Caki2 (cell line): ENCODE data around the gene DNAL1. TPM values are rescaled to one million over a fixed set of nuclear protein-coding genes. Genes with fewer than 3 reads are reported as not detected.

Experiments
- DNase-seq: peaks from one replicate; pipeline ENCODE4 v3.0.0-alpha.2; 2015; ENCODE audit warnings: low read depth
- in situ Hi-C: cut with HindIII; loops from 2 replicates; pipeline ENCODE4 v1.10.0; 2016; ENCODE audit warnings: low sequenced_read_pairs, low pct_unique_long_range_greater_than_20kb, mixed read lengths
- total RNA-seq: library from RNA; depleted of rRNA; stranded (reverse); fragments of >200 nt; shearing (Covaris generic); gene quantifications from 2 replicates; pipeline ENCODE4 v1.2.3, GENCODE V29; 2014; ENCODE audit warnings: low replicate concordance; rRNA removed

The DNAL1 gene
- 3.7 and 18.8 TPM in 2 replicates for total RNA-seq

GRCh38 chr14:73644531-73645247 lies at the start of gene DNAL1:
DNAL1 (plus strand) TSS chr14:73644986; CDS start chr14:73645040, 54 bp downstream.
- peak; percentile 84 for DNase-seq
- in situ Hi-C loops, result no loop called here

DNA sequence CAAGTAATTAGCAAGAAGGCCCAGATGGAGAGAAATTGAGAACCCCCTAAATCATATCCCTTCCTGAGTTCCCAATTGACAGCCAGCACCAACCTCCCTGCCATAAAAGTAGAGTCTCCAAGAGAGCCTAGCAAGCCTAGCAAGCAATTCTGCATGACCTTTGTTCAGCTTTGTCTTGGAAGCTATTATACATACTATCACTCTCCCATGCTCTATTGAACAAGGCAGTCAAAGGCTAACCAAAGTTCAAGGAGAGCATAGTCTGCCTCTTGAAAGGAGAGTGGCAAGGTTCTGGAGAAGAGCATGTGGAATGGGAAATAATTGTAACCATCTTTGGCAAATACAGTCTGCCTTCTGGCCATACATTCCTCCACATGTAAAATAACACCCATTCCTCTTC lies 45.3 kb upstream of the DNAL1 start:
- in situ Hi-C loops, result no loop called here
- DNase-seq, result no peak

- DNase-seq, result no peak
- in situ Hi-C loops, result no loop called here
Observed at GRCh38 chr14:73602994-73603393, 41.8 kb upstream of the DNAL1 start.

- in situ Hi-C loops, result no loop called here
- no peak for DNase-seq
Observed at GRCh38 chr14:73606271-73606670, 38.5 kb upstream of the DNAL1 start.

DNA sequence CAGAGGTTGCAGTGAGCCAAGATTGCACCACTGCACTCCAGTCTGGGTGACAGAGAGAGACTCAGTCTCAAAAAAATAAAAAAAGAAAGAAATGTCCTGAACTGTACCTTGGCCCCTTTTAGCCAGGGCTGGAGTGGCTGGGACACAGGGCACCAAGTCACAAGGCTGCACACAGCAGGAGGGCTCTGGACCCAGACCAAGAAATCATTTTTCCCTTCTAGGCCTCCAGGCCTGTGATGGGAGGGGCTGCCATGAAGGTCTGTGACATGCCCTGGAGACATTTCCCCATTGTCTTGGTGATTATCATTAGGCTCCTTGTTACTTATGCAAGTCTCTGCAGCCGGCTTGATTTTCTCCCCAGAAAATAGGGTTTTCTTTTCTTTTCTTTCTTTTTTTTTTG lies 37.5 kb upstream of the DNAL1 start:
- DNase-seq, result no peak
- in situ Hi-C loops, result no loop called here

DNA sequence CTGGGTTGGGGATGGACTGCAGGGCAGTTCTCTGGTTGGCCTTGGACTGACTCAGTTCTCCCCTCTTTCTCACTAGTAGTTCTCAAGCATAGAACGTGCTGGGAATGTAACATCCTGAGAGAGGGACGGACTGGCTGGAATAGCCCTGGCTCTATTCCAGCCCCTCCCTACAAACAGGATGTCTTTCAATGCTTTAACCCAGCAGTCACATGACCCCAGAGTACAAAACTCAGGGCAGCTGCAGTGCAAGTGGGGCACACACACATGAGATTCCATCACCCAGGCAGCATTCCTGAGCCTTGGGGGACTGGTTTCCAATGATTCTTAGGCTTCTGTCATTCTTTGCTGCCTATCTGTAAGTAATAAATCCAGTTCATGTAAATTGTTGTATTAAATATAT lies 34.1 kb upstream of the DNAL1 start:
- no peak for DNase-seq
- in situ Hi-C loops, result no loop called here

GRCh38 chr14:73612339-73613045 lies 32.3 kb upstream of the DNAL1 start, which contains the start of gene ACOT6:
ACOT6 (plus strand) TSS chr14:73612517; CDS start chr14:73612572, 55 bp downstream.
- in situ Hi-C loops, result no loop called here

DNA sequence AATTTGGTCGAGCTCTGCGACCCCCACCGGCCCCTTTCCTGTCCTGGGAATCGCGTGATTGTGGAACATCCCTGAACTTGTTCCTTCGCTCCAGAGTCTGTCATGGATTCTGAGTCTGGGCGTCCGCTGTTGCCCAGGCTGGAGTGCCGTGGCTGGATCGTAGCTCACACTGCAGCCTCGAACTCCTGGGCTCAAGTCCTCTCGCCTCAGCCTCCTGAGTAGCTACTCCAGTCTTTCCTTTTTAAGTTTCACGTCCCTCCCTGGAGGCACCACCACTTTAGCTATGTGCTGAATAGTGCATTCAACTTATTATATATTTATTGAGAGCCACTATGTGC lies 31.8 kb upstream of the DNAL1 start:
- DNase-seq, result no peak
- in situ Hi-C loops, result no loop called here

More at GRCh38 chr14:73612339-73613045, 32.3 kb upstream of the DNAL1 start, which contains the start of gene ACOT6:
- DNase-seq, result peak; percentile 76

DNA sequence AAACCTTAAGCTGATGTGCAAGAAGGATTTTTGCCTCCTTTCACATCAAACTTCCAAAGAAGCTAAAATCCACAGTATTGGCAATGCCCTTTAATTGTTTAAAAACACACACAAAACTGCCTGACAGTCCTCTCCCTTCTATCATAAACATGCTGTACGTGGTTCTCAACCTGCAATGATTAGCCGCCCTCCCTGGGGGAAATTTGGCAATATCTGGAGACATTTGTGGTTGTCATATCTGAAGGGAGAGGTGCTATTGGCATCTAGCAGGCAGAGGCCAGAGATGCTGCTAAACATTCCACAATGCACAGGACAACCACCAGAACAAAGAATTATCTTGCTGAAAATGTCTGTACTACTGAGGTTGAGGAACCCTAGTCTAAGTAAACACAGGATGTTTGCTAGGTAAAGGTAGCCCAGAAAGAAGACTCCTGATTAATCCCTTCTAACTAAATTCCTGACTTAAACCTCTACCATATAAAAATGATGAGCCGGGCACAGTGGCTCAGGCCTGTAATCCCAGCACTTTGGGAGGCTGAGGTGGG lies 31.3 kb upstream of the DNAL1 start:
- in situ Hi-C loops, result no loop called here
- DNase-seq, result no peak

DNA sequence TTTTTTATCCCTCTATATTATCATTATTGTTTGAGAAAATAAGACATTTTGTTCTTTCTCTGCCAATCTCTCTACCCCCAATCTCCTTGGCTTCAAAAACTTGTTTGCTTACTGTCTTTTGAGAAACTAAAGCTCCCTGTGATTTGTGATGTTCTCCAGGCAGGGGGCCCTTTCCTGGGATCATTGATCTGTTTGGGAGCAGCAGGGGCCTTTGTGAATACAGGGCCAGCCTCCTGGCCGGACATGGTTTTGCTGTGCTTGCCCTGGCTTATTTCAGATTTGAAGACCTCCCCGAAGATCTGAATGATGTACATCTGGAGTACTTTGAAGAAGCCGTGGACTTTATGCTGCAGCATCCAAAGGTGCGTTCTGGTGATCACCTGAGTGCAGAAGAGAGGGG lies 28.0 kb upstream of the DNAL1 start:
- in situ Hi-C loops, result no loop called here
- no peak for DNase-seq

DNA sequence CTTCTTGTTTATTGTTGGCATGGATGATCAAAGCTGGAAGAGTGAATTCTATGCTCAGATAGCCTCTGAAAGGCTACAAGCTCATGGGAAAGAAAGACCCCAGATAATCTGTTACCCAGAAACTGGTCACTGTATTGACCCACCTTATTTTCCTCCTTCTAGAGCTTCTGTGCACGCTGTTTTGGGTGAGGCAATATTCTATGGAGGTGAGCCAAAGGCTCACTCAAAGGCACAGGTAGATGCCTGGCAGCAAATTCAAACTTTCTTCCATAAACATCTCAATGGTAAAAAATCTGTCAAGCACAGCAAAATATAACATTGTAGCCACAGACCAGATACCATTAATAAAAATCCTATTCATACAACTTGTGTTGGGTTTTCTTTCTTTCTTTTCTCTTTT lies 25.3 kb upstream of the DNAL1 start:
- in situ Hi-C loops, result no loop called here

DNA sequence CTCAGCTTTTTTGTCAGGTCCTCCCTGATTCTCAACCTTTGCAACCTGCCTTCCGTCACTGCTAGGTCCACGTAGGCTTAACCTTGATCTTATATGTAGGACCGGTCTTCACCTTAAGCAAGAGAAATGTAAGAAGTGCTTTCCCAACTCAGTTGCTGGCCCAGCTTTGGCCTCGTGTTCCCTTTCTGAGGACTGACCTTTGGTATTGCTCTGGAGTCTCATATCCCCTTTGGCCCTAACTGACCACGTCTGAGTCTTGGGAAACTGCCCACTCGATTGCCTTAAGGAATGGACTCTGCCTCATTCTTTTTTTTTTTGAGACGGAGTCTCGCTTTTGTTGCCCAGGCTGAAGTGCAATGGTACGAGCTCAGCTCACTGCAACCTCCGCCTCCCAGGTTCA lies 24.5 kb upstream of the DNAL1 start:
- DNase-seq, result no peak
- in situ Hi-C loops, result no loop called here

More for the DNA sequence above, 25.3 kb upstream of the DNAL1 start:
- no peak for DNase-seq

GRCh38 chr14:73623504-73624054 lies 21.2 kb upstream of the DNAL1 start:
- no peak for DNase-seq
- in situ Hi-C loops, result no loop called here

DNA sequence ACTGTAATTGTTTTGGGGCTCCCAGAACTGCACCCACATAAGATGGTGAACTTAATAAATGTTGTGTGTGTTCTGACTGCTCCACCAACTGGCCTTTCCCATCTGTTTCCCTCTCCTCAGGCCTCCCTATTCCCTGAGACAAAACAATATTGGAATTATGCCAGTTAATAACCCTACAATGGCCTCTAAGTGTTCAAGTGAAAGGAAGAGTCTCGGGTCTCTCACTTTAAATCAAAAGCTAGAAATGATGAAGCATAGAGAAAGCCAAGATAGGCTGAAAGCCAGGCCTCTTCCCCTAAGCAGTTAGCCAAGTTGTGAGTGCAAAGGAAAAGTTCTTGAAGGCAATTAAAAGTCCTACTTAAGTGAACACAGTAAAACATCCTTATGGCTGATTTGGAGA lies 19.1 kb upstream of the DNAL1 start:
- in situ Hi-C loops, result no loop called here
- DNase-seq, result no peak

DNA sequence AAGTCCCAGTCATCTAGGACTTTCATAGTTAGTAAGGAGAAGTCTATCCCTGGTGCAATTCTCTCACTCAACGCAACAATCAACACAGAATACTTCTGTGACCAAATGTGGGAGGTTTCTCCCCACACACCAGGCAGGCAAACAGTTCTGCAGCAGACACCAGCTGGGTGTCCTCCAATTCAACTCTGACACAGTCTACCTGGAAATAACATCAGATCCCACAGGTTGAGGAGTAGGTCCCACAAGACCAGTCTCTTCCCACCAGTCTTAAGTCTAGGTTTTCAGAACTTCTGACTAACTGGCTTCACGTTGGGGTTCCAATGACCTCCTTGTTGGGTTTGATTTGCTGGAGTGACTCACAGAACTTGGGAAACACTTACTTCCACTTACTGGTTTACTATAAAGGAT lies 17.6 kb upstream of the DNAL1 start:
- no peak for DNase-seq
- in situ Hi-C loops, result no loop called here

- DNase-seq, result no peak
- in situ Hi-C loops, result no loop called here
Observed at GRCh38 chr14:73630009-73630780, 14.6 kb upstream of the DNAL1 start.

- DNase-seq, result no peak
- in situ Hi-C loops, result no loop called here
Observed at GRCh38 chr14:73633116-73634010, 11.4 kb upstream of the DNAL1 start.
